Activated T-helper 1 cell treated with anti-CD3 and anti-CD28 coated beads, Interleukin-12 subunit alpha, Interleukin-12 subunit beta, Interleukin-2, Interleukin-4 antibody, amounts not matched to agents 30 ng/mL and 10 ng/mL and 1 ng/mL, durations not matched to agents 14 hours and 24 hours and 36 hours (primary cell): ENCODE results near the gene FARP1. TPM values are rescaled to one million over a fixed set of nuclear protein-coding genes. Genes with fewer than 3 reads are reported as not detected.

ENCODE experiments used
- DNase-seq: peaks from one replicate; pipeline ENCODE4 v3.0.0; 2021; ENCODE audit warnings: low spot score
- H3K27ac Mint-ChIP-seq: one replicate; pipeline ENCODE4 v1.8.0; 2021; ENCODE audit warnings: mild to moderate bottlenecking, mixed read lengths
- H3K27me3 Mint-ChIP-seq: one replicate; pipeline ENCODE4 v1.8.0; 2022; ENCODE audit warnings: mild to moderate bottlenecking, moderate library complexity, mixed read lengths; ENCODE audit not compliant: insufficient read depth
- H3K36me3 Mint-ChIP-seq: one replicate; pipeline ENCODE4 v1.8.0; 2021; ENCODE audit warnings: low read depth, mixed read lengths
- H3K4me1 Mint-ChIP-seq: one replicate; pipeline ENCODE4 v1.8.0; 2021; ENCODE audit warnings: low read depth, mixed read lengths
- H3K4me3 Mint-ChIP-seq: one replicate; pipeline ENCODE4 v1.8.0; 2021; ENCODE audit warnings: mild to moderate bottlenecking, moderate library complexity, mixed read lengths
- H3K9me3 Mint-ChIP-seq: one replicate; pipeline ENCODE4 v1.8.0; 2021; ENCODE audit warnings: mixed read lengths
- intact Hi-C: fragments of 100-400 bp; cut with micrococcal nuclease; formaldehyde crosslinking; loops from one replicate; pipeline ENCODE4 v1.15.1; 2024
- total RNA-seq: library from RNA; stranded (reverse); gene quantifications from 2 replicates; pipeline ENCODE4 v1.2.3, GENCODE V29; 2022

The FARP1 gene
- total RNA-seq, 1 donor from 2014 or later, result 0.34 TPM

DNA sequence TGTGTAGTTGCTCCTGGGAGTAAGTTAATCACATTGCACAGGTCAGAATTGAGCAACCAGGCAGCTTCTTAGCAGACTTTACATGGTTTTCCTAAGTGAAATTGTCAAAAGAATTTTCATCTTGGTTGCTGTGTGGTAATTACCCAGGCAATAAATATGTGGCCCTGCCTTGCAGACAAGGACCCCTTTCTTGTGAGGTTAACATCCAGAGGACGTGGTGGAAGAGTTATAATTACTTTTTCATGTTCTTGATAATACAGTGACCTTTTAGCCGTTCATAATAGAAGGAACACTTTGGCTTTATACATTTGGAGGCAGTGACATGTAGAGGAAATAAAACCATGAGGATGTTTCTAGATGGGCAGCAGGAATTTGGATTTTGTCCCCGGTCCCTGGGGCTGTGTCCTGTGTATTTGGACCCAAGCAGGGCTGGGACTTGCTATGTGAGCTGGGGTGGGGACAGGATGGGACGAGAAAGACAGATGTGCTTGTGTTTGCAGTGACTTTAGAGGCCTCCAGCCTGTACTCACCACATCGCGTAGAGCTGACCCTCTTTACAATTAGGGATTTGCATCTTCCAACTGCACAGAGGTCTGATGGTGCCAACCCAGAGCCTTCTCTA, 277.8 kb downstream of the FARP1 start:
- H3K27ac Mint-ChIP-seq, result no peak overlapping the region
- H3K4me1 Mint-ChIP-seq, result no peaks in the 10 kb centered on the region
- no peak overlapping the region for H3K4me3 Mint-ChIP-seq
- H3K36me3 Mint-ChIP-seq, result no peaks in the 10 kb centered on the region
- peaks cover 5% of the 10 kb centered on the region for H3K27me3 Mint-ChIP-seq
- DNase-seq, result no peak
- intact Hi-C loops, result no loop called here
- H3K9me3 Mint-ChIP-seq, result no peaks in the 10 kb centered on the region

DNA sequence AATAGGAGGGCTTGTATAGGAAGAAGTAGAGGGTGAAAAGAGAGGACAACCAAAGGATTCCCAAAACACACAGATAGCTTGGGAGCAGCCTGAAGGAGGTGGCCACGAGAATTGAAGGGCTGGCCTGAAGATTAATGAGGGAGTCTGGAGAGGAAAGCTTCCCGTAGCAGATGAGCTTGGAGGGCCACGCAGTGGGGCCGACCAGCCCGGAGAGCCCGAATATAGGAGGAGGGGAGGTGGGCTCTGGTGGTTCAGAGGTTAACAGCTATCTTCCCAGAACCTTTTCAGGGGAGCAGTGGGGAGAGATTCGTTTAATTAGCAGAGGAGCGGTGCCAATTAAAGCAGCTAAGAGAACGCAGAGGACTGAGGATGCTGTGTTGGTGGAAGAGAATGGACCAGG, 279.2 kb downstream of the FARP1 start:
- Mint-ChIP-seq H3K4me3 (no peak overlapping the region), H3K27ac (no peak overlapping the region), H3K9me3 (no peaks in the 10 kb centered on the region), H3K27me3 (peaks cover 5% of the 10 kb centered on the region), H3K4me1 (no peaks in the 10 kb centered on the region), H3K36me3 (no peaks in the 10 kb centered on the region)
- no peak for DNase-seq
- intact Hi-C loops, result no loop called here

DNA sequence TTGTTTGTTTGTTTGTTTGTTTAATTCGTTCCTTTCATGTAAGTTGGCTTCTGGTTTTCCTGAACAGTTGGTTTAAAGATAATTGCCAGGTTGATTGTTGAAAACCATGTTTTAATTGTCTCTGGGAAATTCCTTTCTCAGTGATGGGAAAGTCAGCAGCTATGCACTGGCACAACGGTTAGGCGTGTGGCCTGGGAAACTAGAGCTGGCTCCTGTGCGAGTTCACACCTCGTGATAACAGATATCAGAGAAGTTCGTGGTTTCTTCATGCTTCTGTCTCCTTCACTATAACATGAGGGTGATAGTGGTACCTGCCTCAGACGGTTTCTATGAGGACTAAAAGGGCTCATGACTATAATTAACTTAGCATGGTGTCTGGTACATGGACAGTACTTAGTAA, 280.5 kb downstream of the FARP1 start:
- Mint-ChIP-seq H3K4me3 (no peak overlapping the region), H3K27me3 (peaks cover 6% of the 10 kb centered on the region), H3K36me3 (no peaks in the 10 kb centered on the region), H3K4me1 (no peaks in the 10 kb centered on the region), H3K27ac (no peak overlapping the region), H3K9me3 (no peaks in the 10 kb centered on the region)
- no peak for DNase-seq
- intact Hi-C loops, result no loop called here

DNA sequence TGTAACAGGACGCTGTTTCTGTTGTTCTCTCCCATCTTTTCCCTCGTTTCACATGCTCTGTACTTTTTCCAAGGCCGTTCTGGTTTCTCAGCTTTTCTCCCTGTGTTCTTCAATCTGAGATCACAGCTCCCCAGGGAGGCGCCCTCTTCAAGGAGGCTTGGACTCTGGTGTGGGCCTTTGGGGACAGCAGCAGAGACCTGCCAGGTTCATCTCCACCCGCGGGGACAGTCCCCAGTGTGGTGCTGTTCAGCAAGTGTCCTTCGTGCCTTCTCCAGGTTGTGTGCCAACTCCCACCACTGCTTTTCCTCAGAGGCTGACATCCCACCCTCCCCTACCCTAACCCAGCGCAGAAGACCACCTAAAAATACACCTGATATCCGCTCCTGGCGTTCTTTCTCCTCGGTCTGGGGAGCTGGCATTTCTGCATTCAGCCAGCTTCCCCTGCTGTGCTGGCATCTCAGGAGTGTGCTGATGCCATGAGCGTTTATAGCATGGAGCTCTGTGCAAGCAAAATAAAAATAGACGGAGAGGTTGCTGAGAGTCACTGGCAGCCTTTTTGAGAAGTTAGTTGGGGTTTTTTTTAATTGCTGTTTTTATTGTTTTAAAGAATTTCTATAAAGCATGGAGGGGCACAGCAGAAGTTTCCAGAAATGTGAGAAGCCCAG, 284.6 kb downstream of the FARP1 start:
- DNase-seq, result no peak
- Mint-ChIP-seq H3K27me3 (peaks cover 4% of the 10 kb centered on the region), H3K9me3 (no peaks in the 10 kb centered on the region), H3K36me3 (no peaks in the 10 kb centered on the region), H3K27ac (no peak overlapping the region), H3K4me3 (no peak overlapping the region), H3K4me1 (no peaks in the 10 kb centered on the region)
- intact Hi-C loops, result no loop called here

DNA sequence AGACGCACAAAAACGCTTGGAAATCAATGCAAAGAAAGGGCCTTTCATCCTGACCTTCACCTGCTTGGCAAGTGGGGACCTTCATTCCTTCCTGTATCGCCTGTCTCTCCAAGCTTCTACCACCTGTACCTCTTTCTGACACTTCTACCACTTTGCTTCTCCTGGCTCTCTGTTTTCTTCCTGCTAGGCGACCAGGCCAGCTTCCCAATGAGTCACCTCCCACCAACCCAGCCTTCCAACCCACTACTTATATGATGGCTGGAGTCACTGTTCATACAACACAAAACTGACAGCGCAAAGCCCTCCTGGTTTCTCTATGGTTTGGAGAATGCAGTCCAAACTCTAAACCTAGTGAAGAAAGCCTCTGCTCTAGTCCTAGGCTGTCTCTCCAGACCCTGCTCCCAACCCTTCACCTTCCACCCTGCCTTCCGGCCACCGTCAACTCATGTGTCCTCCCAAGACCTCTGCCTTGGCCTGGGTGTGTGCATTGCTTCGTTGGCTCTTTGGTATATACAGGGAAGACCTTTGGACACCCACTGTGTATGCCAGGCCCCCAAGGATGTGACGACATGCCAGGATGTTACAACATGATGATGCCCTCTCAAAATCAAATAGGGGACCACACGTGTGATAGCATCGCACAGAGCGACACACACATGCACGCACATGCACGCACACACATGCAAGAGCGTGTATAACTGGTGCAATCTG, 285.5 kb downstream of the FARP1 start:
- no peak overlapping the region for H3K4me3 Mint-ChIP-seq
- intact Hi-C loops, result no loop called here
- no peaks in the 10 kb centered on the region for H3K9me3 Mint-ChIP-seq
- H3K27ac Mint-ChIP-seq, result no peak overlapping the region
- H3K4me1 Mint-ChIP-seq, result no peaks in the 10 kb centered on the region
- no peak for DNase-seq
- no peaks in the 10 kb centered on the region for H3K36me3 Mint-ChIP-seq
- peaks cover 4% of the 10 kb centered on the region for H3K27me3 Mint-ChIP-seq

DNA sequence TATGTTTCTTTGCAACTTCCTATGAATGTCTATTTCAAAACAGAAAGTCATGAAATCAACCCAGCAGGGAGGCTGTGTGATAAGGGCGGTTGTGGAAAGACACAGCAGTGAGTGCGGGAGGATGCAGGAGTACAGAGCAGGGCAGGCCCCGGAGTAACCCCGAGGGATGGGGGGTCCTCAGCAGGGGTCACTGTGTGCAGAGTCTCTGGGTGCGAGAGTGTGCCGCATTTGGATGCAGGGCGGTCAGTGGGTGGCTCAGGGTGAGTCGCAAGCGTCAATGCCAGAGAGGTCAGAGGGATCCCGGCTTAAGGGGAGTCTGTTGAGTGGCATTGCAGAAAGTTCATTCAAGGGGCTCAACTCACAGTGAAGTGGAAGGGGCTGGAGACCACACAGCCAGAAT, 286.2 kb downstream of the FARP1 start:
- no peak for DNase-seq
- peaks cover 4% of the 10 kb centered on the region for H3K27me3 Mint-ChIP-seq
- intact Hi-C loops, result no loop called here
- no peaks in the 10 kb centered on the region for H3K9me3 Mint-ChIP-seq
- no peak overlapping the region for H3K27ac Mint-ChIP-seq
- no peak overlapping the region for H3K4me3 Mint-ChIP-seq
- no peaks in the 10 kb centered on the region for H3K4me1 Mint-ChIP-seq
- no peaks in the 10 kb centered on the region for H3K36me3 Mint-ChIP-seq

DNA sequence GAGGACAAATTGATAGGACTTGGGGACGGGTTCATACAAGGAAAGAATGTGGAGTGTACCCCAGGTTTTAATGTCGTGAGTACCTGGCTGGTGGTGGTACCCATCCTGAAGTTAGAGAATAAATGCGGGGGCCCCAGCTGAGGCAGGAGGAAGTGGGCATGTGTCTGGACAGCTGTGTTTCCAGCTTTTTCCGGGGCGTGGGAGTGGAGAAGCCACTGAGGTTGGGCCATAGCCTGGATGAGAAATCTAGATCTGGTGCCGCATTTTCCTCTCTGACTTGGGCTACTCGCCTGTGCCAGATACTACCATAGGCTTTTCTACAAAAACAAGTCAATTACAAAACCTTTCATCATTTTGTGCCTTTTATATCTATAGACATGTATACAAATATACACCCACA, 286.6 kb downstream of the FARP1 start:
- intact Hi-C loops, result no loop called here
- no peak overlapping the region for H3K27ac Mint-ChIP-seq
- H3K36me3 Mint-ChIP-seq, result no peaks in the 10 kb centered on the region
- no peaks in the 10 kb centered on the region for H3K4me1 Mint-ChIP-seq
- peaks cover 4% of the 10 kb centered on the region for H3K27me3 Mint-ChIP-seq
- DNase-seq, result no peak
- no peak overlapping the region for H3K4me3 Mint-ChIP-seq
- no peaks in the 10 kb centered on the region for H3K9me3 Mint-ChIP-seq

DNA sequence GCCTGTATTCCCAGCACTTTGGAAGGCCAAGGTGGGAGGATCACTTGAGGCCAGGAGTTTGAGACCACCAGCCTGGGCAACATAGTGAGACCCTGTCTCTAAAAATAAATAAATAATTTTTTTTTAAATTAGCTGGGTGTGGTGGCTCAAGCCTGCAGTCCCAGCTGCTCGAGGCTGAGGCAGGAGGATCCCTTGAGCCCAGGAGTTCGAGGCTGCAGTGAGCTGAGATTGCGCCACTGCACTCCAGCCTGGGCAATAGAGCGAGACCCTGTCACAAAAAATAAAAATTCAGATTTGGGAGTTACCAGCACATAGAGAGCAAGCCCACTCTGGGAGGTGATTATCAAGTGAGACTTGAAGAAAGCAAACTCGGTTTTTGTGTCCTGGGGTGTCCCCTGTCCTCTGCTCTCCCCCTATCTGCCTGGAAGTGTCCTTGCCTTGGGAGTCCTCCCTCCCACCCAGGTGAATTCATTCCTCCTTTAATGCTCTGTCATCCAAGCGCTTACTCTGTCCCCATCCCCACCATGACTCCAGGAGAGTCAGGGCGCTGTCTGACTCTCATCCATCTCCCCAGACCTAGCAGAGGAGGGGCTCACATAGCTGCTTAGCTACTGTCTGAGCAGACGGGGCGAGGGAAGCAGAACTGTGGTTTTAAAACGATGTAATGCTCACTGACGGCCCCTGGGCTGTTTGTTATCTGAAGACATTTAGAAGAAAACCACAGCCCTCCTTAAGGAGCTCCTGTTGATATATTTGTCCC, 287.3 kb downstream of the FARP1 start:
- no peak overlapping the region for H3K27ac Mint-ChIP-seq
- intact Hi-C loops, result no loop called here

DNA sequence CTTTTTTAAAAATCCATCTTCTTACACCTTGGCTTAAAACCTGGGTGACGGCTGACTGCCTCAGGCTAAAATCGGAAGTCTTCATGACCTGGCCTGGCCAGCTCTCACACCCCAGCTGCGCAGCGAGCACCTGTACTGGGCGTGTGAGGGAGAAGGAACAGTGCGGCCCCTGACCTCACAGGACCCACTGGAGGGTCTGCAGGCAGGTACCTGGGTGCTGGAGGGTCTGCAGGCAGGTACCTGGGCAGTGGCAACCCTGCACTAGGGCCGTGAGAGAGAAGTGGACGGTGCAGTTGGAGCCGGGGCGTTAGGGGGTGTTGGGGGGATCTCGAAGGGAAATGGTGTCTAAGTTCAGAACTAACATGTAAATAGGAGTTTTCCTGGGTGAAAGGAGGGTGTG, 289.7 kb downstream of the FARP1 start:
- Mint-ChIP-seq H3K4me1 (no peaks in the 10 kb centered on the region), H3K4me3 (no peak overlapping the region), H3K36me3 (no peaks in the 10 kb centered on the region), H3K9me3 (no peaks in the 10 kb centered on the region), H3K27ac (no peak overlapping the region), H3K27me3 (peaks cover 2% of the 10 kb centered on the region)
- DNase-seq, result no peak
- intact Hi-C loops, result no loop called here

More for the DNA sequence above, 287.3 kb downstream of the FARP1 start:
- peaks cover 2% of the 10 kb centered on the region for H3K27me3 Mint-ChIP-seq
- DNase-seq, result no peak
- no peaks in the 10 kb centered on the region for H3K9me3 Mint-ChIP-seq
- no peaks in the 10 kb centered on the region for H3K36me3 Mint-ChIP-seq
- no peak overlapping the region for H3K4me3 Mint-ChIP-seq
- no peaks in the 10 kb centered on the region for H3K4me1 Mint-ChIP-seq

DNA sequence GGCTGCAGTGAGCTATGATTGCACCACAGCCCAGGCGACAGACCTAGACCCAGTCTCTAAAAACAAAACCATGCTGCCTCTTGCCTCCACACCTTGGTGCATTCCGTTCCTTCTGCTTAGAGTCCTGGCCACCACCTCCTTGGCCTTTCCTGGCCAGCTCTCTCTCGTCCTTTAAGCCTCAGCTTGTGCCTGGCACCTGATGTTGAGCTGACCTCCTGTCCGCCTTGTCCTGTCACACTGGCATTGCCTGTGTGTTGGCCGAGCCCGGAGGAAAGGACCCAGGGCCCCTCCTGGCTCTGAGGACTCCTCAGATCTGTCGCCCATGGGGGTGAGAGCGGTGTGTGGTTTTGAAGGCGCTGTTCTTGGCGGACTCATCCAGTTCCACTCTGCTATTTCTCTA, 290.8 kb downstream of the FARP1 start:
- no peak for DNase-seq
- Mint-ChIP-seq H3K36me3 (no peaks in the 10 kb centered on the region), H3K4me3 (no peak overlapping the region), H3K4me1 (no peaks in the 10 kb centered on the region), H3K27me3 (no peaks in the 10 kb centered on the region), H3K9me3 (no peaks in the 10 kb centered on the region), H3K27ac (no peak overlapping the region)
- intact Hi-C loops, result no loop called here

DNA sequence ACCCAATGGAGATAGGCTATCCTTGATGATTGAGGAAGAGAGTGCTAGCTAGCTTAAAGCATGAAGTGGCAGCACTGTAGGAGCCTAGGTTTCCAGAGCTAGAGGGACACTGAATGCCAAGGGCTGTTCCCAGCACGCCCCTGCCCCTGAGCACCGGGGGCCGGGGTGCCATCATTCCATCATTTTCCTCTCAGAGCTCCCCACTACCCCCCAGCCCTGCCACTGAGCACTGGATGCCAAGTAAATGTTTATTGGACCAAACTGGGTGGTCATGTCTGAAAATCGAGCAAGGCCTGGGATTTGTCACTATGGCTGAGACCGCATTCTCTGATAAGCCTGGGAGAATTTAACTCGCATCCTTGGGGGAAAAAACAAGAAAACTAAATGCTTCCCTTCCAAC, 291.2 kb downstream of the FARP1 start:
- Mint-ChIP-seq H3K36me3 (no peaks in the 10 kb centered on the region), H3K4me3 (no peak overlapping the region), H3K27me3 (no peaks in the 10 kb centered on the region), H3K9me3 (no peaks in the 10 kb centered on the region), H3K4me1 (no peaks in the 10 kb centered on the region), H3K27ac (no peak overlapping the region)
- no peak for DNase-seq
- intact Hi-C loops, result no loop called here

DNA sequence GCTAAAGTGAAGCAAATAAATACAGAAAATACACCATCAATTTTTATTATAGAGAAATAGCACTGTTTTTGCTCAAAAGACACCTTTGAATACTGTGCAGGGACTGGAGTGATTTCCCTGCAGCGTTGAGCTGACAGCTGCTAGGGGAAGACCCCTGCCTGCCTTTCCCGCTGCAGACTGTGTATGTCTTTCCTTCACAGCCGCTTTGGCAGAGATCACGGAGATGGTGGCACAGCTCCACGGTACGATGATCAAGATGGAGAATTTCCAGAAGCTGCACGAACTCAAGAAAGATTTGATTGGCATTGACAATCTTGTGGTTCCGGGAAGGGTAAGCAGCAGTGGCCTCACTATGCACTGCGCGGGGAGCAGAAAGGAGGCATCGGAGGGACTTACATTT, 292.5 kb downstream of the FARP1 start:
- Mint-ChIP-seq H3K9me3 (no peaks in the 10 kb centered on the region), H3K4me3 (no peak overlapping the region), H3K27me3 (no peaks in the 10 kb centered on the region), H3K27ac (no peak overlapping the region), H3K4me1 (no peaks in the 10 kb centered on the region), H3K36me3 (no peaks in the 10 kb centered on the region)
- DNase-seq, result no peak
- intact Hi-C loops, result no loop called here
